ENCODE results near the gene SLC9A3.

The SLC9A3 gene

DNA sequence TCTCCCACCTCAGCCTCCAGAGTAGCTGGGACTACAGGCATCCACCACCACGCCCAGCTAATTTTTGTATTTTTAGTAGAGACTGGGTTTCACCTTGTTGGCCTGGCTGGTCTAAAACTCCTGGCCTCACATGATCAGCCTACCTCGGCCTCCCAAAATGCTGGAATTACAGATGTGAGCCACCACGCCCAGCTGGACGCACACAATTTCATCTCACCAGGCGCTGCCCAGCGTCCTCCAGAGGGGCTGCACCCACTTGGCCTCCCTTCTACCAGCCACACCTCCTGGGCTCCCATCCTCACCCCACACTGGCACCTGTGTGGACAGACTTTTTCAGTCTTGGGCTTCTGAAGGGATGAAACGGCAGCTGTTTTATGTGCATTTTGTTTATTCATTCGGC is 85.1 kb downstream of the SLC9A3 start:
- H3K4me3 ChIP-seq (replicated peaks in 1 of 2; ENCODE audit: low read depth in 2 of 2, low read length in 2 of 2) = no peak overlapping the region
- TF ChIP-seq, protein P1, sequence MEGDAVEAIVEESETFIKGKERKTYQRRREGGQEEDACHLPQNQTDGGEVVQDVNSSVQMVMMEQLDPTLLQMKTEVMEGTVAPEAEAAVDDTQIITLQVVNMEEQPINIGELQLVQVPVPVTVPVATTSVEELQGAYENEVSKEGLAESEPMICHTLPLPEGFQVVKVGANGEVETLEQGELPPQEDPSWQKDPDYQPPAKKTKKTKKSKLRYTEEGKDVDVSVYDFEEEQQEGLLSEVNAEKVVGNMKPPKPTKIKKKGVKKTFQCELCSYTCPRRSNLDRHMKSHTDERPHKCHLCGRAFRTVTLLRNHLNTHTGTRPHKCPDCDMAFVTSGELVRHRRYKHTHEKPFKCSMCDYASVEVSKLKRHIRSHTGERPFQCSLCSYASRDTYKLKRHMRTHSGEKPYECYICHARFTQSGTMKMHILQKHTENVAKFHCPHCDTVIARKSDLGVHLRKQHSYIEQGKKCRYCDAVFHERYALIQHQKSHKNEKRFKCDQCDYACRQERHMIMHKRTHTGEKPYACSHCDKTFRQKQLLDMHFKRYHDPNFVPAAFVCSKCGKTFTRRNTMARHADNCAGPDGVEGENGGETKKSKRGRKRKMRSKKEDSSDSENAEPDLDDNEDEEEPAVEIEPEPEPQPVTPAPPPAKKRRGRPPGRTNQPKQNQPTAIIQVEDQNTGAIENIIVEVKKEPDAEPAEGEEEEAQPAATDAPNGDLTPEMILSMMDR (IDR thresholded peaks at IDR 0.05; ENCODE audit: low read depth, low read length) = no peak
- no peak for DNase-seq (ENCODE audit: low read depth in 2 of 2)

DNA sequence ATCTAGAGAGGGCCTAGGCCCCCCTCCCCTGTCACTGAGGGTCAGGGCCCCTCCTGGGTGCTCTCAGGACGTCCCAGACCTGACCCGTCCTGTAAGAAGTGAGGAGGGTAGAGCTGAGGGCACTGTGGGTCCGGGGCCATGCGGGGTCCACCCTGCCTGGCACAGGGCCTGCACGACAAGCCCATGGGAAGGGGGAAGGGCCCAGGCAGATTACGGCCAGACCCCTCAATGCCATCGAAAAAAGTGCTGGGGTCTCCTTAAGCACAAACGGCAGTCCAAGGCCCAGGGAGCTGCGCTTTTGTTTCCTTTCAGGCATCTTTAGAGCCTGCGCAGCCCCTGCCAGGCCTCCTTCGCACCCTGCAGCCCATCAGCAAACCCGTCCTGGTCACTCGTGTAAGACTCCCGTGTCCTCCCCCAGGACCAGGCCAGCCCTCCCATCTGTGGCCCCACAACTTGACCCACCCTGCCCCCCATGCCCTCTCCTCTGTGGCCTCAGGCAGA is 85.7 kb downstream of the SLC9A3 start:
- H3K4me3 ChIP-seq (replicated peaks in 1 of 2; ENCODE audit: low read depth in 2 of 2, low read length in 2 of 2) = no peak overlapping the region
- no peak for DNase-seq (ENCODE audit: low read depth in 2 of 2)
- TF ChIP-seq, protein P1 (IDR thresholded peaks at IDR 0.05; ENCODE audit: low read depth, low read length) = no peak

- no peak overlapping the region for H3K4me3 ChIP-seq (replicated peaks in 1 of 2; ENCODE audit: low read depth in 2 of 2, low read length in 2 of 2)
- DNase-seq (ENCODE audit: low read depth in 2 of 2) = no peak
These were observed 86.9 kb downstream of the SLC9A3 start for GRCh38 chr5:437281-437771.

DNA sequence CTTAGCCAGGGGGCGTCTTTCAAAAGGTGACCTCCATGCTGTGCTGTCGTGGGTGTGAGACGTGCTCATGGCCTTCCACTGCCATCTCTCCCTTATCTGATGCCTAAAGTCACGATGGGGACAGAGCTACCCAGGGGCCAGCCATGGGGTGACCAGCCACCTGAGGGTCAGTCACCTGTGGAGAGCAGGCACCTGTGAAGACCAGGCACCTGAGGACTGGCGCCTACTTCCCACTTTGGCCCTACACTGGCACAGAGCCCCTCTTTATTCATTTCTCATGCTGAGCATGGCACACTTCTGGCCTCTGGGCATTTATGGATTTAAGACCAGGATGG is 87.6 kb downstream of the SLC9A3 start:
- no peak for DNase-seq (ENCODE audit: low read depth in 2 of 2)
- H3K4me3 ChIP-seq (replicated peaks in 1 of 2; ENCODE audit: low read depth in 2 of 2, low read length in 2 of 2) = no peak overlapping the region
- TF ChIP-seq, protein P1 (IDR thresholded peaks at IDR 0.05; ENCODE audit: low read depth, low read length) = no peak

More at GRCh38 chr5:437281-437771, 86.9 kb downstream of the SLC9A3 start:
- TF ChIP-seq, protein P1 (IDR thresholded peaks at IDR 0.05; ENCODE audit: low read depth, low read length) = no peak

GRCh38 chr5:435961-436640 is 88.1 kb downstream of the SLC9A3 start:
- DNase-seq (ENCODE audit: low read depth in 2 of 2) = peak; percentile 40 to 43
- H3K4me3 ChIP-seq (replicated peaks in 1 of 2; ENCODE audit: low read depth in 2 of 2, low read length in 2 of 2) = no peak overlapping the region
- TF ChIP-seq, protein P1 (IDR thresholded peaks at IDR 0.05; ENCODE audit: low read depth, low read length) = peak; percentile 54

GRCh38 chr5:435156-435790 is 89.0 kb downstream of the SLC9A3 start:
- DNase-seq (ENCODE audit: low read depth in 2 of 2) = no peak
- H3K4me3 ChIP-seq (replicated peaks in 1 of 2; ENCODE audit: low read depth in 2 of 2, low read length in 2 of 2) = no peak overlapping the region
- TF ChIP-seq, protein P1 (IDR thresholded peaks at IDR 0.05; ENCODE audit: low read depth, low read length) = no peak
